NOMO-1 (cell line): Measurements from ENCODE around the gene MLPH.

ENCODE experiments used
- DNase-seq, 2 experiments: peaks; one replicate each; lab custom pipeline; 2025; ENCODE audit not compliant: unreplicated experiment in 2 of 2; lab: John Stamatoyannopoulos, UW

MLPH gene

GRCh38 chr2:237598468-237599208, 111.6 kb downstream of the MLPH start:
- no peak for DNase-seq

GRCh38 chr2:237599465-237600110, 112.5 kb downstream of the MLPH start:
- no peak for DNase-seq

GRCh38 chr2:237600205-237600846, 113.3 kb downstream of the MLPH start:
- peak; percentile 63 to 74 for DNase-seq

- no peak for DNase-seq
These were observed 114.5 kb downstream of the MLPH start for GRCh38 chr2:237601453-237602116.

- DNase-seq: no peak
These were observed 115.4 kb downstream of the MLPH start for GRCh38 chr2:237602409-237602808.

- DNase-seq: no peak
These were observed 116.1 kb downstream of the MLPH start for GRCh38 chr2:237603049-237603717.

- DNase-seq: peak; percentile 36 to 75
These were observed 116.8 kb downstream of the MLPH start for GRCh38 chr2:237603718-237604362.

GRCh38 chr2:237604391-237604790, 117.3 kb downstream of the MLPH start:
- DNase-seq: no peak
